VCaP (cell line): ENCODE results near the gene DPPA3.

Source experiments
- H3K27ac ChIP-seq: fragments of 450-650 bp; 2 replicates; pipeline ENCODE4 v1.5.1; 2017
- TF ChIP-seq, protein P1 (sequence below): fragments of 450-650 bp; conservative IDR thresholded peaks from 2 replicates; pipeline ENCODE4 v1.5.1; 2017; ENCODE audit warnings: mild to moderate bottlenecking, moderate library complexity

Gene DPPA3

DNA sequence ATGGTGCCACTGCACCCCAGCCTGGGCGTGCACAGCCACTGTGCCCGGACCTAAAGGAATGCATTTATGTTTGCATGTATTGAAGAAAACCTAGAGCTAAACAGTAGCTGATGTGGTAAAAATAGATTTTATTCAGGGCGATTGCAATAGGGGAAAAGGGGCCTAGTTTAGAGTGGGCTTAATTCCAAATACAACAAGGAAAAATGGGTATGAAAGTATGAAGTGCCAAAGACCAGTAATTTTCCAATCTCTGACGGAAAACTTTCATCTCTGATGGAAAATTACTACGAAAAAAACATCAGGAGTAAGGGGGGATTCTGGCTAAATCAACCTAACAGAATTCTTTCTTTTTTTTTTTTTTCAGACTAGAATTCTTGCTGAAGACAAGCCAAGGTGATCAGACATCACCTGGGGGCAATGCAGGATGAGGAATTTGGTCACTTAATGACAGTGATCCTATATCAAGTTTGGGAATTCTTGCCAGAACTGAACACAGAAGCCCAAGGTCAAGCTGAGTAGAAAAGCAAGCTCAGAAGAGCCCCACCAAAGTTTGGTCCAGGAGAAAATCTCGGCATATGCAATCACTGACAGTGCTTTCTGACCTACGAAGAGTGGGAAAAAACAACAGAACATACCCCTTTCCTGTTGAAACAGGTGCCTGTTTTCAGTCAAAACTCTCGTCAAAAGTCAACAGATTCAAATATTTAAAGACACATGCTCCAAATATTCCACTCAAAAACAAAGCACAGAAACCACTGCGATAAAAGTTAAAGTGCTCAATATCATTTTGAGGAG is 31.8 kb upstream of the DPPA3 start:
- TF ChIP-seq, protein P1, sequence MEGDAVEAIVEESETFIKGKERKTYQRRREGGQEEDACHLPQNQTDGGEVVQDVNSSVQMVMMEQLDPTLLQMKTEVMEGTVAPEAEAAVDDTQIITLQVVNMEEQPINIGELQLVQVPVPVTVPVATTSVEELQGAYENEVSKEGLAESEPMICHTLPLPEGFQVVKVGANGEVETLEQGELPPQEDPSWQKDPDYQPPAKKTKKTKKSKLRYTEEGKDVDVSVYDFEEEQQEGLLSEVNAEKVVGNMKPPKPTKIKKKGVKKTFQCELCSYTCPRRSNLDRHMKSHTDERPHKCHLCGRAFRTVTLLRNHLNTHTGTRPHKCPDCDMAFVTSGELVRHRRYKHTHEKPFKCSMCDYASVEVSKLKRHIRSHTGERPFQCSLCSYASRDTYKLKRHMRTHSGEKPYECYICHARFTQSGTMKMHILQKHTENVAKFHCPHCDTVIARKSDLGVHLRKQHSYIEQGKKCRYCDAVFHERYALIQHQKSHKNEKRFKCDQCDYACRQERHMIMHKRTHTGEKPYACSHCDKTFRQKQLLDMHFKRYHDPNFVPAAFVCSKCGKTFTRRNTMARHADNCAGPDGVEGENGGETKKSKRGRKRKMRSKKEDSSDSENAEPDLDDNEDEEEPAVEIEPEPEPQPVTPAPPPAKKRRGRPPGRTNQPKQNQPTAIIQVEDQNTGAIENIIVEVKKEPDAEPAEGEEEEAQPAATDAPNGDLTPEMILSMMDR: no peak
- no peak overlapping the region for H3K27ac ChIP-seq

DNA sequence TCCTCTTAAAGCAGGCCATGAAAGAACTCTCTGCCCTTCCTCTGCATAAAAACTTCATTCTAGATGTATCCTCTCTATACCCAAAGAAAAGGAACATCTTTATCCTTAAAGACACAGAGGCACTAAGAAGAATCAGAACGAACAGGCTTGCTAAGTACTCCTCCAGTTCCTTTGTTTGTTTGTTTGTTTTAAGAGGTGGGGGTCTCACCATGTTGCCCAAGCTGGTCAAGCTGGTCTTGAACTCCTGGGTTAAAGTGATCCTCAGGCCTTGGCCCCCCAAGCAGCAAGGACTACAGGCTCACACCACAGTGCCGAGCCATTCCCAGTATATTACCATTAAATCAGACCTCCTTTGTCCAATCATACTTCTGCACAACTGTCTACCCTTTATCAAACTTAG is 29.7 kb upstream of the DPPA3 start:
- no peak overlapping the region for H3K27ac ChIP-seq

DNA sequence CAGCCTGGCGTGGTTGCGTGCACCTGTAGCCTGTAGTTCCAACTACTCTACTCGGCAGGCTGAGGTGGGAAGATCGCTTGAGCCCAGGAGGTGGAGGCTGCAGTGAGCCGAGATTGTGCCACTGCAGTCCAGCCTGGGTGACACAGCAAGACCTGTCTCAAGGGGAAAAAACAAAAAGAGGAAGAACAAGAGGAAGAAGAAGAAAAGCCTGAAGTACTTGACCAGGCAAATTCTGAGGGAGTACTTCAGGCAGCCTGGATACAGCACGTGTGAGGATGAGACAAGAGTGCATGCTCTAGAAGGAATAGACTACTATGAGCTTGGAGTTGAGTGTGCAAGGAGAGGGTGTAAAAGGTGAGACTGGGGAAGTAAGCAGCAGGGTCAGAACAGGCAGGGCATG is 17.4 kb upstream of the DPPA3 start:
- TF ChIP-seq, protein P1: no peak

More for the DNA sequence above, 29.7 kb upstream of the DPPA3 start:
- TF ChIP-seq, protein P1: no peak

DNA sequence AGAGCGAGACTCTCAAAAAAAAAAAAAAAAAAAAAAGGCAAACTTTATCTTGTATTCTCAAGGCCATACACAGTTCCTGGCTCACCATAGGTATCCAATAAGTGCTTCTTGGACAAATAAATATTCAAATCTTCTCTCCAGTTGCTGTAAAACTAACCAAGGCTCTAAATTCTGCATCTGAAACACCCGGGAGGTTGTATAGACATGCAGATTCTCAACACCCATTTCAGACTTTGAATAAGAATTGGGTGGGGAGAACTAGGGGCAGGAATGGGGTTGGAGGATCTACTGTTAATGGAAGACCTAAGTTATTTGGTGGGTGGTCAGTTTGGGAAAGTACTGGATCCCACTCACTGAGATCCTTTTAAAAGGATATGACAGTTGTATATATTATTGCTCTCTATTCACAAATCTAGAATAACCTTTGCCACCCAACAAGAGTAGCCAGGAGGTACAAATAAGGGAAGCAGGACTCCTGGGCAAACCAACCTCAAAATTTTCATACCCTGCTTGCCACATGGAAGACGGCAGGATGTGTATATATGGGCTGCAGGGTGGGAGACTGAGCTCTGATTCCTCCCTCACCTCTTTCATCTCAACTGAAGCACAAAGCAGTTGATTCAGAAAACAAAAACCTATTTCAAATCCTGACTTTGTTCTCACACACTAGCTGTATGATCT is 16.5 kb upstream of the DPPA3 start:
- H3K27ac ChIP-seq: no peak overlapping the region
- TF ChIP-seq, protein P1: no peak

More for the DNA sequence above, 17.4 kb upstream of the DPPA3 start:
- no peak overlapping the region for H3K27ac ChIP-seq

DNA sequence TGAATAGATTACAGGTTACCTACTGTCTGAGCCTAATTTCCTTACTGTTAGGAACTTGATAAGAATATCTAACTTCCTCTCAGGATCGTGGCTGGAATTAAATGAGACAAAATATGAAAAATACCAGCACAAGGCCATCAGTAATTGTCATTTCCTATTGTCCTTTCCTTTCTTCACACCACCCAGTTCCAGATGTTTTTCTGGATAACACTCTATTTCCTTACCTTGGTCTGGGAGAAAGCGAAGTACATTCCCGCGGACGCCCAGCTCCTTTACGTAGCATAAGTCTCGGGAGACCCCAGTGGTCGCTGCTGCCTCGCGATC is 16.0 kb upstream of the DPPA3 start:
- TF ChIP-seq, protein P1: no peak
- no peak overlapping the region for H3K27ac ChIP-seq

DNA sequence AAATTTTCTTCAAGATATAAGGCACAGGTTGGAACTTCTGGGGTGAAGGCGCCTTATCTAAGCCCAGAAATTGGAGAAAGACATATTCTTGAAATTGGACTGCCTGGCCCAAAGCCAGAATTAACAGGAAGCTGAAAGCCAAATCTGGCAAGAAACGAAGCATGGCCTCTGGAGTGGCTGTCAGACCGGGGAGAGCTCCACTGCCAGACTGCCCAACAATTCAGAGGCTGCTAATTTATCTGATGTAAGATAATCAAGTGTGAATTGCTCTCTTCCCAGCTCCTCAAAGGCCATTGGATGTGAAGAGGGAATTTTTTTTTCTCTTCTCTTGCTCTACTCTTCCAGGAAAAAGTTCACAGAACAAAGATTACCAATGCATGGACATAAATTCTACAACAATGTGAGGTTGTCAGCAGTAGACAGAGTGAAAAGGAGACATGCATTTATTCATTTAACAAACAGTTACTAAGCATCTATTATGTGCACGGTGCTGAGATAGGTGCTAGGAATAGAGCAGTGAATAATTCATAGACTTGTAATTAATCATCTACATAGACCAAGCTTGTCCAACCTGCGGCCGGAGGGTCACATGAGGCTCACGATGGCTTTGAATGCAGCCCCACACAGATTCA is 15.6 kb upstream of the DPPA3 start, which contains the start of gene GDF3:
TSS of gene GDF3 (minus strand) at position 210 of the 632 bp plus-strand sequence. CDS start at position 163, 47 bp downstream.
- H3K27ac ChIP-seq: no peak within 1 kb of the TSS
- TF ChIP-seq, protein P1: no peak

DNA sequence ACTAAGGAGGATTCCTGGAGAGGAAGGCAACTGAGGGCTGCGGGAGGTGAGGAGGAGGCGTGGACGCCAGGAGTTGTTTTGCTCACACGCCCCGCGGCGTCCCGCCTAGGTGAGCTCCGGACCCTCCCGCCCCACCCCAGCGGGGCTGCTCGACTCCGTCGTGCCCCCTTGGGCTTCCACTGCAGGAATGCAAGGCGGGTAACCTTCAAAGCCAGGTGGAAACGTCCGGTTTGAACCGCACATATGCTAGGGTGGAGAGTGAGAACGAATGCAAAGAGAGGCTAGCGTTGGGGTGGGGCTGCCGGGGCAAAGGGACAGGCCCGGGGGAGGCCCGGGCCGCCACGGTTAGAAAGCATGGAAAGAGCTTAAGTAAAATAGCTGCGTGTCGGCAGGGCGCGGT is 5.4 kb upstream of the DPPA3 start:
- TF ChIP-seq, protein P1: no peak
- H3K27ac ChIP-seq: no peak overlapping the region
